GM10266 (cell line): Measurements from ENCODE around the gene PSMD8.
"Not testable (repeated sequence)": the region's sequence is repeated elsewhere in the genome, so short reads cannot be mapped to it uniquely, and the experiment has no call there.

Experiments used
- DNase-seq: peaks from one replicate; pipeline ENCODE4 v3.0.0; 2012; ENCODE audit errors: extremely low spot score
- CTCF ChIP-seq: IDR thresholded peaks from 2 replicates; pipeline ENCODE4 v1.5.1; 2012; ENCODE audit warnings: mild to moderate bottlenecking, low read depth; ENCODE audit not compliant: control insufficient read depth, insufficient read depth; ENCODE audit errors: missing control alignments

Gene PSMD8

GRCh38 chr19:38402623-38402966 is 28.2 kb downstream of the PSMD8 start:
- no peak for DNase-seq
- TF ChIP-seq CTCF, result peak; percentile 10

GRCh38 chr19:38402967-38403674 is 28.8 kb downstream of the PSMD8 start, which contains the start of gene FAM98C:
Gene FAM98C (plus strand): TSS chr19:38403093. CDS start chr19:38403154, 61 bp downstream.
- peak; percentile 98 for TF ChIP-seq CTCF
- DNase-seq, result peak; percentile 100

GRCh38 chr19:38404858-38405257 is 30.5 kb downstream of the PSMD8 start:
- no peak for DNase-seq
- TF ChIP-seq CTCF, result no peak

GRCh38 chr19:38405276-38405675 is 30.9 kb downstream of the PSMD8 start:
- DNase-seq, result no peak
- TF ChIP-seq CTCF, result no peak

- DNase-seq, result no peak
- TF ChIP-seq CTCF, result no peak
These were observed 35.3 kb downstream of the PSMD8 start for GRCh38 chr19:38409631-38410133.

- not testable (repeated sequence) for DNase-seq
These were observed 36.0 kb downstream of the PSMD8 start for GRCh38 chr19:38410407-38410806.

- no peak for DNase-seq
- TF ChIP-seq CTCF, result no peak
These were observed 36.8 kb downstream of the PSMD8 start for GRCh38 chr19:38411041-38411712.

GRCh38 chr19:38411898-38412297 is 37.5 kb downstream of the PSMD8 start:
- not testable (repeated sequence) for DNase-seq
